Left forelimb (tissue), 1 donor: ENCODE measurements around the gene MZT2A.
"Not testable (repeated sequence)": the region's sequence is repeated elsewhere in the genome, so short reads cannot be mapped to it uniquely, and the experiment has no call there.

Experiments used
- DNase-seq: peaks from one replicate; pipeline ENCODE4 v3.0.0-alpha.2; 2018; ENCODE audit warnings: low spot score

The MZT2A gene

DNA sequence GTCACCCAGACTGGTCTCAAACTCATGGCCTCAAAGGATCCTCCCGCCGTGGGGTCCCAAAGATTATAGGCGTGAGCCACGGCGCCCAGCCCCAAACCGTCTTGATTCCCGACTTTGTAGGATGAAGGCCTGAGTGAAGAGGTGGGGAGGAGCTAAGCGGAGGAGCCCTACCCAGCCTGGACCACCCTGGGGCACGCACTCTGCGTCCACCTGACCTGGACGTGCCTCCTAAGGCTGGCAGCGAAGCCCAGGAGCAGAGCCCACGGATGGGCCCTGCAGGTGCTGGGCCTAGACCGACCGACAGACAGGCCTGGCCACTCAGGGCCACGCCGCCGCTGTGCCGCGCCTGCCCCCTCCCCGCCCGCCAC is 744 bp downstream of the MZT2A start:
- DNase-seq, result not testable (repeated sequence)

DNA sequence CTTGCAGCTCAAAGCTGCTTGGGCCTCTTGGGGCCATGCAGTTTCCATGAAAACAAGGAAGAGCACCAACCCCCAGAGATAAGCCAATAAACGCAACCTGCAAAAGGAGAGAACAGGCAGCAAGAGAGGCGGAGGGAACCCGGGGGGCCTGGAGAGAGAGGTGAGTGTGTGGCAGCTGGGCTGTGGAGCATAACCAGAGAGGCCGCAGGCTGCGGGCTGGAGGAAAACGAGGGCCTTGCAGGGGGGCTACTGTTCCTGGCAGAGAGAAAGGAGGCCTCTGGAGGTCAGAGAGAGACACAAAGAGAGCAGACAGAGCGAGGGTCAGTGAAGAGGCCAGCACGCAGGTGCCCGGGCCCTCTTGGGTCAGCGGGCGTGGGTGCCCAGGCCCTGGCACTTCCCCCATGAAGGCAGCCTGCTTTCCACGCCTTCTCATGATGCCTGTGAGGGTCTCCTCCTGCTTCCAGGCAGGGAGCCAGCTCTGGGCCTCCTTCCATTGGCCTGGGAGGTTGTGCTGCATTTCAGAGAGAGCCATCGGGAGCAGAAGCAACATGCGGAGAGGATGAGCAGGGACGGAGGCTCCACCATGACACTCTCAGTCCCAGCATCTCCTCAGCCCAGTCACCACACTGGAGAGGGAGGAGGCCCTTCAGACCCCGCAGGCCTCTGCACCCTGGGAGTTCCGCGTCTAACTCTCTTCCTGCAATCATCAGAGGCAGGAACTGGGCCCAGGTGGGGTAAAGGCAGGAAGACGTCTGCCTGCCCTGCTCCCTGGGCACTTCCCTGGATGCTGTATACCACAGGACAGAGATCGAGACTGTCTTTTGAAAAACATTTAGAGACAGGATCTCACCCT is 1.4 kb downstream of the MZT2A start:
- not testable (repeated sequence) for DNase-seq

DNA sequence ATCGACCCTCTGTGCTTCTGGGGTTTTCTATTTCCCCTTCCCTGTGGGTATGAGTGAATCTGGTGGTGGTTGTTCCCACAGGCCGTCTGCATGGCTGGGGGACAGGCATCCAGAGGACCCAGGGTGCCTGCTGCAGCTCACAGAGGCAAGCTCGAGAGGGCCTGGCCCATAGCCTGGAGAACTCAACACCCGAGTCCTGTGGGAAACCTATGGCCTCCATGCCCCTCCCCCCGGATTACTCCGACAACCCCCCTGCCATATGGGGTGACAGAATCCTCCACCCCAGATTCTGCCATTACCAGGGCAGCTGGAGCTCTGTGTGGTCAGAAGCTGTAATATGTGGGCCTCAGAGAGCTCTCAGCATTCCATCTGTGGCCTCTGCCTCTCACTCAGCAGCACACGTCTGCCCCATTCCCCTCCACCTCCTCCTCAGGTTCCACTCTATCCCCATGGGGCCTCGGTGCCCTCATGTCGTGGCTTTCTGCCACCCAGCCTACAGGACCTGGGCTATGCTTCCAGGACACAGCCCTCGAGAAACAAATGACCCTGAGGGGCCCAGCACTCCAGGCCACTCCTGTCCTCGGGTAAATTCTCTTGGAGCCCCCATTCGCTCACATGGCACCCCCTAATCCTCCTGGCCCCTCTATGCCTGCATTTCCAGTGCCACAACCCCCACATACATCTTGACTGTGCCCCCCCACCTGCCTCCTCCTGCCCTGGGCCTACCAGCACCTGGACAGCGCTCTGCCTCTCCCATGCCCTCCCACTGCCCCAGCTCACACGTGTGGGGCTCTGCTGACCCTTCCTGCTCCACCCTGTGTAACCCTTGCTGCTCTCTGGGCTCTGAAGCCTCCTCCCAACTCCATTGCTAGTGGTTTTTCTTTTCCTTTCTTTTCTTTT is 3.6 kb downstream of the MZT2A start:
- no peak for DNase-seq

DNA sequence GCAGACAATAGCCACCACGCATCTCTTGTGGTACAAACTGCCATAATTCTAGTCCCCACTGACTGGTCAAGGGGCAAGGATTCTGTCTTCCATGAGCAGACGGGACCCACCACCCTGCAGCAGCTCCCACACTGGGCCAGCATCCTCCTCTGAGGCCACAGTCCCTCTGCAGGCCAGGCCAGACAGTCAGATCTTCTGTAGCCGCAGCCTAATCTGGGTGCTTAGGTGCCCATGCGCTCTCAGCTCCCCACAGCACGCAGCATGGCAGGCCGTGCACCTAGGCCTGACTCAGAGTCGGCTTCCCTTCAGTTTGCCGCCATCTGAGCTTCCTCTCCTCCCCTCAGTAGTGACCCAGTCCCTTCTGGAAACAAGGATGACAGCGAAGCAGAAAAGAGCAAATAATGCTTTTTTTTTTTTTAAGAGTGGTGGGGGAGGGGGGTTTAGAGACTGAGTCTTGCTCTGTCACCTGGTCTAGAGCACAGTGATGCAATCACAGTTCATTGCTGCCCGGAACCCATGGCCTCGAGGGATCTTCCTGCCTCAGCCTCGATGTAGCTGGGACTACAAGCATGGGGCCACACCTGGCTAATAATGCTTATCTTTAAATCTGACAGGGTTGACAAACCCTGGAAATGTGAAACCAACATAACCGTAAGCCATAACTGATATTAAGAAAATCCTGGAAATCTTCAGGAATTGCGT is 5.8 kb downstream of the MZT2A start:
- not testable (repeated sequence) for DNase-seq

DNA sequence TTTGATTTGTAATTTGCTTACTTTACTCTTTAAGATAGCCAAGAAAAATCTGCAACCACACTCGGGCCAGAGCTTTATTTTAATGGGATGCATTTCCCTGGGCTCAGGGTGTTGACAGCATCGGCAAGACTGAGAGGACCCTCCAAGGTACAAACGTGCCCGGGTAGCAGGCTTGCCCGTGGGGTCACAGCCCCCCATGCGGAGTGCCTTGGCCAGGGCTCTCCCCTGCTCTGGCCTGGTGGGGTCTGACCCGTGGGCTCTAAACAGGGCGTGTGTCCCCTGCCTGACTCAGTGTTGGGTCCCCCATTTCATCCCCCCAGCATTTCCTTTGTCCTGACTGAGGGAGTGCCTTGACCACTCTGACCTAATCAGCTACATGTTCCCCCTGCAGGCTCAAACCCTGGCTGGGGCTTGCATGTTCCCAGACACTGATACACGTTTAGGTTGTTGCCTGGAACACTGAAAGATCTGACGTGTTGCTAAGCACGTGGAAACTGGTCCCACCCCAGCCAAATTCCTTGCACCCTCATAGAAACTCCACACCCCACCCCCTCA is 7.2 kb downstream of the MZT2A start:
- not testable (repeated sequence) for DNase-seq

DNA sequence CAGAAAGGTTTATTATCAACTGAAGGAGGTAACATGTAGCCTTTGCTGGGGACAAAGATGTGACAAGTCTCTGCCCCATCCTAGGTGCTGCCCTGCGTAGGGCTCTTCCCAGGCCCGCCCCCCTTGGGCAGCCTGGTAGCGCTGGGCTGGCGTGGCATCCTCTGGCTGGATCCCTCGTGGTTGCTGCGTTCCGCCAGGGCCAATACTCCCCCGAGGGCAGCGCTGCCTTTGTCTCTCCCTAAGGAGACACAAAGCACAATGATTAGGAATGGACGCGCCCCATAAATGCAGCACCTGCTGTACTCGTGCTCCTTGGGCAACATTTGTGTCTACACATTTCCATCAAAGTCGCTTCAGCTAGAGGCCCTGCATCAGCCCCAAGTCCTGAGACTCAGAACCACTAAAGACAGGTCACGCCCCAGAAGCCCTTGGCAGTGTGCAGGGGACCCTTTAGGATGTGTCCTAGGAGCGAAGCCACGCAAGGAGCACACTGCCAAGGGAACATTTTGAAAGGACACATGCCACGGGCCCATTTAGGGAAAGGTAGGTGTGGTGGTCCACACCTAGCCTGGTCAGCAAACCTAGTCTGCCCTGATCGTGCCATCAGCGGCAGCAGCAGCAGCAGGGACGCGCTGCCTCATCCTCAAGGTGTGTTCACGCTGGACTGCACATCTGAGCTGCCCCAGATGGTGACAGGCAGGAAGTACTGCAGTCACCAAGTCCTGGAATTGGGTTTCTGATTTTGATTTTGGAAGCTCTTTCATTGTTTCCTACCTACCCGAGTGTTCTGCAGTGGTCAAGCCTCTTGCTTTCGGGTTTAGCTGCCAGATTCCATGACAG is 8.0 kb downstream of the MZT2A start:
- not testable (repeated sequence) for DNase-seq

DNA sequence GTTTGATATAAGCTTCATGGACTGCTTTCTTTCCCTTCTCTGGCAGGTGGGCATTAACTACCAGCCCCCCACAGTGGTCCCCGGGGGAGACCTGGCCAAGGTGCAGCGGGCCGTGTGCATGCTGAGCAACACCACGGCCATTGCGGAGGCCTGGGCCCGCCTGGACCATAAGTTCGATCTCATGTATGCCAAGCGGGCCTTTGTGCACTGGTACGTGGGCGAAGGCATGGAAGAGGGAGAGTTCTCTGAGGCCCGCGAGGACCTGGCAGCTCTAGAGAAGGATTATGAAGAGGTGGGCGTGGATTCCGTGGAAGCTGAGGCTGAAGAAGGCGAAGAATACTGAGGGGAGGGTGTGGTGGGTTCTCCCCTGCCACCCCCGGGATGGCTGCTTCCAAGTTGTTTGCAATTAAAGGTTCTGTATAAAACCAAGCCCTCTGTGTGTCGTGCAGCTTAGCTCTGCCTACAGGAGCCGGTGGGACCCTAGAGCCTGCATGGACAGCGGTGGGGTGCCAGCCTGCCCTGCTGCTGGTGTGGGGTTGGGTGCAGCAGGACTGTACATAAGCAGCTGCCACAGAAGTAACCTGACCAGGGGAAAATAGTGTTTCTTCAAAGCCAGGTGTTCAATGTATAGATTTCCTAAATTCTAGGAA is 9.6 kb downstream of the MZT2A start:
- not testable (repeated sequence) for DNase-seq

DNA sequence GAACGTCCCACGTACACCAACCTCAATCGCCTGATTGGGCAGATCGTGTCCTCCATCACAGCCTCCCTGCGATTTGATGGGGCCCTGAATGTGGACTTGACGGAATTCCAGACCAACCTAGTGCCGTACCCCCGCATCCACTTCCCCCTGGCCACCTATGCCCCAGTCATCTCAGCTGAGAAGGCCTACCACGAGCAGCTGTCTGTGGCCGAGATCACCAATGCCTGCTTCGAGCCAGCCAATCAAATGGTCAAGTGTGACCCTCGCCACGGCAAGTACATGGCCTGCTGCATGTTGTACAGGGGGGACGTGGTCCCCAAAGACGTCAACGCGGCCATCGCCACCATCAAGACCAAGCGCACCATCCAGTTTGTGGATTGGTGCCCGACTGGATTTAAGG is 11.8 kb downstream of the MZT2A start:
- not testable (repeated sequence) for DNase-seq

DNA sequence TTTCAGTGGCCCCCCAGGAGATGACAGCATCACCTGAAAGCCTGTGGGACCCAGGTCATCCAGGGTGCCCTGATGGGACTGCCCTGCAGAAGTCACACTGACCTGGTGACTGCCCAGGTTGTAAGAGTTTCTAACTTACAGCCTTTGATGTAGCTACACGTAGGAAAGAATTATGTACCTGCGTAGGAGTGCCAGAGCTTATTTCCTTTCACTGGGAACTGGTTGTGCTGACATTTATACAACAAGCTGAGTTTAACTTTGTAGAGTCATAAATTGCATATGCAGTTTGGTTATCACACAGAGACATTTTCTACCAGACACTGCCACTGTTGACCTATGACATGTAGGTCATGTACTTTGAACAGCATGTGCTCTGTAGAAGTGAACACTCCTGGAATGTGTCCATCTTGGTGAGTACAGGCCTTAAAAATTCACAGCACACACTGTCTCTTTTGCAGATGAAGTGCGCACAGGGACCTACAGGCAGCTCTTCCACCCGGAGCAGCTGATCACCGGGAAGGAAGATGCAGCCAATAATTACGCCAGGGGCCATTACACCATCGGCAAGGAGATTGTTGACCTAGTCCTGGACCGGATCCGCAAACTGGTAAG is 13.2 kb downstream of the MZT2A start:
- DNase-seq, result not testable (repeated sequence)

DNA sequence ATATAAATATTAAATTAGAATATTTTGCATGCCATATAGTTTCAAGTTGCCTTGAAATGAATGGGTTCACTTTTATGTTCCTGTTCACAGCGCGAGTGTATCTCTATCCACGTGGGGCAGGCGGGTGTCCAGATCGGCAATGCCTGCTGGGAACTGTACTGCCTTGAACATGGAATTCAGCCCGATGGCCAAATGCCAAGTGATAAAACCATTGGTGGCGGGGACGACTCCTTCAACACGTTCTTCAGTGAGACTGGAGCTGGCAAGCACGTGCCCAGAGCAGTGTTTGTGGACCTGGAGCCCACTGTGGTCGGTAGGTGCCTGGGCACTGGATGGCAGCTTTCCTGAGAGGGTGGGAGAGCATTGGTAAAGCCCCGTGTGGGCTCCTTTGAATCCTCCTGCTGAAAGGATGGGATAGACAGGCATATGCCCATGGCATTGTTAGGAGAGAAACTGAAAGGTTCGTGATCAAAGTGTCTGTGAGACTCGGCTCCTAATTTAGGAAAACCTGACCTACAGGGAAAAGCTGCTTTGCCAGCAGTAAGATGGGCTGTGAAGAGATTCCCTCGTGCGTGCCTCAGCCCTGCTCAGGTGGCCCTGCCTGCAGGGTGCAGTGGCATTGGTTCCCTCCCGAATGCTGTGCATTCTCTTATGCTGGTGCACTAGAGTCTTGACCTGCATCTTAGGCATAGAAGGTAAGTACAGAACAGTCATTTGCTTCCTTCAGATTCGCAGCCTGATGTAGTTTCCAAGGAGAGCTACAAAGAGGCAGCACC is 13.9 kb downstream of the MZT2A start:
- not testable (repeated sequence) for DNase-seq

DNA sequence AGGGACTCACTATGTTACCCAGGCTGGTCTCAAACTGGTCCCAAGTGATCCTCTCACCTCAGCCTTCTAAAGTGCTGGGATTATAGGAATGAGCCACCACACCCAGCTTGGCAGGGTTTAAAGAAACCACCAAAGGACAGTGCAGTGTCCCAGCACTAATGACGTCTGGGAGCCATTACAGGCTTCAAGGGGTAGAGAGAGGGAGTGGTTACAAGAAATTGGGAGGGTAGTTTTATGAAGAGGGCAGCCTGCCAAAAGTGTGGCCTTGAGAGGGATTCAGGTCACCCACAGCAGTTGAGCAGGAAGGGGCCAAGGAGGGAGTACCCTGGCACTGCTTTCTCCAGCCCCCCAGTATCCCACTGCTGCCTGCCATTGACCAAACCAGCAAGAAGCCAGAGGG is 15.0 kb downstream of the MZT2A start:
- not testable (repeated sequence) for DNase-seq

DNA sequence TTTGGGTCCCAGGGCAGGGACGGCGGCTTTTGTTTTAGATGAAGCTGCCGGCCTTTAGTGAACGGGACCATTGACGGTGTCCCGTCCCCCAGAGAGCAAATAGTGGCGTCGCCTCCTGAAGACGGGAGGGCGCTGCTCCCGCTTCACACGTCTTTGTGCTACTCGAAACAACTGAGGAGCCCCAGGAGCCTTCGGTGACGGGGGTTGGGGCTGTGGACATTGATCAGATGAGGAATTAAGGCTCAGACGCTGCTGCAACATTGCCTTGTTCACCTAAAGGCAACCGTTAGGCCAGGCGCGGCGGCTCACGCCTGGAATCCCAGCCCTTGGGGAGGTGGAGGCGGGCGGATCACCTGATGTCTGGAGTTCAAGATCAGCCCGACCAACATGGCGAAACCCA is 15.8 kb downstream of the MZT2A start:
- DNase-seq, result not testable (repeated sequence)

DNA sequence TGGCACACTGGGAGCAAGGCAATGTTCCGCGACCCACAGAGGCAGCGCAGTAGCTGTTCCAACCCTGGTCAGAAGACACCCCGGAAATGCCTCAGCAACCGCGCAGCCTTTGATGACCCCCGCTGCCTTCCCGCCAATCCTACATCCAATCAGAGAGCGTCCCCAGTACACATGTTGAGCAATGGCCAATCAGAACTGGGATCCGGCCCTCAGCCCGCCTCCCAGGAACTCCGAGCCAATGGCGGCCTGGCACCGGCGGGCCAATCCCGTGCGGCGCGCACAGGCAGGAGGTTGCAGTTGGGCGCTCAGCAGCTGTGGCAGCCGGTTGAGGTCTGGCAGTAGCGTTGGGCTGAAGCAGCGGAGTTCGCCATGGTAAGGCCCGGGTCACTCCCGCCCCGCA is 16.4 kb downstream of the MZT2A start, which contains the start of gene TUBA3D:
TUBA3D (plus strand) TSS at position 289 of the 400 bp plus-strand sequence; CDS start at position 370, 81 bp downstream.
- DNase-seq, result no peak

DNA sequence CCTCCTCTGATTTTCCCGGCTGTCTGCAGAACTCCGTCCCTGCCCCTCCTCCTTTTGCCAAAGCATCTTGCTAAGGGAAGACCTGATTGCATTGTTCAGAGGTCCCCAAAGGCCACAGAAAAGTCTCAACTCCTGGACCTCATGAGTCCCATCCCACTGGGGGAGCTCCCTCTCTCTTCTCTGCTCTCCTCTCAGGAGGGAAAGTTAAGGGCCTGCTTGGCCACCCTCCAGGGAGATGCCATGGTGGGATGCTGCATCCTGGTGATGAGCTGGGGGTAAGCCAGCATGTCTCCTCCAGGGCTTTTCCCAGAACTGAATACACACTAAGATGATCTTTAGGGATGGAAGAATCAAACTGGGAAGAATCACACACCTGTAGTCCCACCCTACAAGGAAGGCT is 18.9 kb downstream of the MZT2A start:
- not testable (repeated sequence) for DNase-seq

DNA sequence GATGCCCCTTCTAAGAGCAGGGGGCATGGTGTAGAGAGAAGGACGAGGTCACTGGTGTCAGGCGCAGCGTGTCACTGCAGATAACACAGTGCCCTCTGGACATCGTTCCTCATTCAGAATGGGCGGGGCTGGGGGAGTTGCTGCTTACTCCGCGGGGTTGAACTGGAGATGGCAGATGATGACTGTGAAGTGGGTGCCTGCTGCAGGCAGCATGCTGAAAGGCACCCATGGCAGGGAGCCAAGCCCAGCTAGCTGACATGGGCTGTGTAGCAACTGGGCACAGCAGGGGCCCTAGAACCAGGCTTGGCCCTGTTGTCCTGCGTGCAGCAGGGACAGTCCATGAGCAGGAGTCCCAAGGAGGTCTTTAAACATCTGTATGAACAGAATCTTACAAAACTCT is 20.6 kb downstream of the MZT2A start:
- not testable (repeated sequence) for DNase-seq

DNA sequence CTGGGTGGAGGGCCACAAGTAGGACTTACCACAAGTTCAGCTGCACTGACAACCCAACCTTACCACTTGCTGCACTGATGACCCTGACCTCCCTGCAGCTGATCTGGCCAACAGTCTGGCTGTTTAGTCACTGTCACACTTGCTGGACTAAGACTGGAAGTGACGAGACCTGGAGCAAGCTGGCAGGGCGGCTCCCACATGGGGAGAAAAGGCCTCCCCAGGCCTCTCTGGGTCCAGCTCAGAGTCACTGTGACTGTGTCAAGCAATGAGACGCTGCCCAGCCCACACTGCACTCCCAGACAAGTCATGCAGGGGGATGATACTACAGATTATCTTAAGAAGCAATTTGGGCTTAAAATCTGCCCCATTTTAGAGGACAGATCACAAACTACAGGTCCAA is 21.3 kb downstream of the MZT2A start:
- not testable (repeated sequence) for DNase-seq

DNA sequence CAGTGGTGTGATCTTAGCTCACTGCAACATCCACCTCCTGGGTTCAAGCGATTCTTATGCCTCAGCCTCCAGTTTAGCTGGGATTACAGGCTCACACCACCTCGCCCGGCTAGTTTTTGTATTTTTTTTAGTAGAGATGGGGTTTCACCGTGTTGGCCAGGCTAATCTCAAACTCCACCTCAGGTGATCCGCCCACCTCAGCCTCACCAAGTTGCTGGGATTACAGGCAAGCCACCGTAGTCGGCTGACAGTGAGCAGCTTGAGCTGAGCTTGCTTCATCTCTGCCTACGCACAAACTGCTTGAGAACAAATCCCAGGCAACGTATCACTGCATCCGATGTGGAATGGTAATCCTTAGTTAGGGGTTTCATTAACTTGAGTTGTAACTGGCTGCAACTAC is 24.5 kb downstream of the MZT2A start:
- not testable (repeated sequence) for DNase-seq

DNA sequence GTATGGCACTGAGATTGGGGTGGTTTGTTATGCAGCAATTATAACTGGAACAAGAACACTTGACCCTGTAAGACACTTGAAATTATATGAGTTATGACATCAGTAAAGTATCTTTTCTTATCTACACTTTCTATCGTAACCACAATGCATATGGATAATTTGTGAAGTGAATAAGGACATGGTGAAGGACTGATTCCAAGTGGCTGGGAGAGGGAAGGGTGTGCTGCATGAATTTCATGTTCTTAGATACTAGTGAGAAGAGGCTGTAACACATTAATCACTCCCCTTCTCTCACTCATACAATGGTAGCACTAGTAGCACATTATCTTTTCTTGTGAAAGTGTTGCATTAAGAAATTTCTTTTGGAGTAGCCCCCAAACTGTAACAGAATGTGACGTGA is 37.3 kb downstream of the MZT2A start:
- DNase-seq, result not testable (repeated sequence)
